22Rv1 (cell line): ENCODE data around the gene AKAP8L.
"Not testable (repeated sequence)": the region's sequence is repeated elsewhere in the genome, so short reads cannot be mapped to it uniquely, and the experiment has no call there.

Experiments
- H3K27ac ChIP-seq: fragments of 450-650 bp; 2 replicates; pipeline ENCODE4 v1.5.1; 2017
- CTCF ChIP-seq: fragments of 450-650 bp; IDR thresholded peaks from 2 replicates; pipeline ENCODE4 v1.5.1; 2017; ENCODE audit warnings: mild to moderate bottlenecking
- ZFX ChIP-seq: fragments of 450-650 bp; IDR thresholded peaks from 2 replicates; pipeline ENCODE4 v1.6.1; 2017; ENCODE audit warnings: antibody characterized with exemption, borderline replicate concordance

The AKAP8L gene

GRCh38 chr19:15340086-15340485 lies 78.7 kb downstream of the AKAP8L start:
- TF ChIP-seq CTCF: no peak
- TF ChIP-seq ZFX: no peak
- H3K27ac ChIP-seq: no peak overlapping the region

GRCh38 chr19:15337202-15337601 lies 81.6 kb downstream of the AKAP8L start:
- H3K27ac ChIP-seq: no peak overlapping the region
- no peak for TF ChIP-seq CTCF
- TF ChIP-seq ZFX: no peak

- H3K27ac ChIP-seq: not testable (repeated sequence)
These were observed 82.8 kb downstream of the AKAP8L start for GRCh38 chr19:15335992-15336391.

GRCh38 chr19:15332311-15332996 lies 86.3 kb downstream of the AKAP8L start, which contains the start of gene BRD4:
TSS of gene BRD4 (minus strand) at chr19:15332539. CDS start at chr19:15273099, 59,440 bp downstream.
- peak within 1 kb of the TSS; percentile 92 for H3K27ac ChIP-seq
- TF ChIP-seq CTCF (no peak), ZFX (no peak)

- TF ChIP-seq CTCF (0 out of 2 replicates have a peak, but pooled peaks have one; percentile 1), ZFX (no peak)
- H3K27ac ChIP-seq: peak overlapping the region; percentile 92
These were observed 87.1 kb downstream of the AKAP8L start for GRCh38 chr19:15331419-15332310.

GRCh38 chr19:15330801-15331418 lies 87.9 kb downstream of the AKAP8L start:
- TF ChIP-seq CTCF (no peak), ZFX (no peak)
- peak overlapping the region; percentile 92 for H3K27ac ChIP-seq
